KOPT-K1 (cell line): ENCODE results near the gene FGD3.
A peak's percentile ranks its signal among the peaks of the same experiment; 100 is the strongest.

Experiments
- H3K27ac ChIP-seq: fragments of 200-600 bp; sonication (generic); 2 replicates; pipeline ENCODE4 v1.5.1; 2016; ENCODE audit warnings: antibody characterized with exemption, mild to moderate bottlenecking, low read depth, low read length; ENCODE audit not compliant: poor library complexity, severe bottlenecking
- H3K36me3 ChIP-seq: fragments of 200-600 bp; sonication (generic); 2 replicates; pipeline ENCODE4 v1.5.1; 2017; ENCODE audit warnings: antibody characterized with exemption, mild to moderate bottlenecking, low read length, moderate library complexity; ENCODE audit not compliant: insufficient read depth
- H3K9me3 ChIP-seq: fragments of 200-600 bp; sonication (generic); 2 replicates; pipeline ENCODE4 v1.5.1; 2017; ENCODE audit warnings: antibody characterized with exemption, low read length, mild to moderate bottlenecking; ENCODE audit not compliant: insufficient read depth, poor library complexity, severe bottlenecking

The FGD3 gene

GRCh38 chr9:93061791-93062763 lies 114.8 kb downstream of the FGD3 start:
- Histone ChIP-seq H3K9me3 (no peaks in the 10 kb centered on the region), H3K27ac (peak overlapping the region; percentile 92), H3K36me3 (no peaks in the 10 kb centered on the region)

GRCh38 chr9:93064392-93065134 lies 117.2 kb downstream of the FGD3 start:
- Histone ChIP-seq H3K27ac (peak overlapping the region; percentile 92), H3K9me3 (no peaks in the 10 kb centered on the region), H3K36me3 (no peaks in the 10 kb centered on the region)

- H3K27ac ChIP-seq, result peak overlapping the region; percentile 92
- no peaks in the 10 kb centered on the region for H3K36me3 ChIP-seq
- no peaks in the 10 kb centered on the region for H3K9me3 ChIP-seq
Observed at GRCh38 chr9:93065135-93065720, 117.9 kb downstream of the FGD3 start.

- H3K27ac ChIP-seq, result no peak overlapping the region
- H3K9me3 ChIP-seq, result no peaks in the 10 kb centered on the region
- H3K36me3 ChIP-seq, result no peaks in the 10 kb centered on the region
Observed at GRCh38 chr9:93066978-93067603, 119.8 kb downstream of the FGD3 start.

GRCh38 chr9:93068956-93069355 lies 121.6 kb downstream of the FGD3 start:
- Histone ChIP-seq H3K27ac (no peak overlapping the region), H3K9me3 (no peaks in the 10 kb centered on the region), H3K36me3 (no peaks in the 10 kb centered on the region)

GRCh38 chr9:93071464-93071863 lies 124.1 kb downstream of the FGD3 start:
- no peak overlapping the region for H3K27ac ChIP-seq
- no peaks in the 10 kb centered on the region for H3K36me3 ChIP-seq
- H3K9me3 ChIP-seq, result no peaks in the 10 kb centered on the region

- Histone ChIP-seq H3K27ac (peak overlapping the region; percentile 32), H3K9me3 (no peaks in the 10 kb centered on the region), H3K36me3 (no peaks in the 10 kb centered on the region)
Observed at GRCh38 chr9:93072383-93072795, 125.1 kb downstream of the FGD3 start.

GRCh38 chr9:93076101-93076791 lies 128.9 kb downstream of the FGD3 start:
- Histone ChIP-seq H3K9me3 (no peaks in the 10 kb centered on the region), H3K36me3 (no peaks in the 10 kb centered on the region), H3K27ac (no peak overlapping the region)

GRCh38 chr9:93076792-93077128 lies 129.4 kb downstream of the FGD3 start:
- Histone ChIP-seq H3K36me3 (no peaks in the 10 kb centered on the region), H3K9me3 (no peaks in the 10 kb centered on the region), H3K27ac (no peak overlapping the region)

- H3K36me3 ChIP-seq, result no peaks in the 10 kb centered on the region
Observed at GRCh38 chr9:93077367-93077766, 130.0 kb downstream of the FGD3 start.

GRCh38 chr9:93077811-93078210 lies 130.5 kb downstream of the FGD3 start:
- no peaks in the 10 kb centered on the region for H3K36me3 ChIP-seq
- no peaks in the 10 kb centered on the region for H3K9me3 ChIP-seq
- H3K27ac ChIP-seq, result no peak overlapping the region

More at GRCh38 chr9:93077367-93077766, 130.0 kb downstream of the FGD3 start:
- Histone ChIP-seq H3K27ac (no peak overlapping the region), H3K9me3 (no peaks in the 10 kb centered on the region)

- Histone ChIP-seq H3K9me3 (no peaks in the 10 kb centered on the region), H3K36me3 (no peaks in the 10 kb centered on the region), H3K27ac (no peak overlapping the region)
Observed at GRCh38 chr9:93079371-93079770, 132.0 kb downstream of the FGD3 start.

- H3K36me3 ChIP-seq, result no peaks in the 10 kb centered on the region
- no peaks in the 10 kb centered on the region for H3K9me3 ChIP-seq
- H3K27ac ChIP-seq, result no peak overlapping the region
Observed at GRCh38 chr9:93080406-93080805, 133.1 kb downstream of the FGD3 start.

- Histone ChIP-seq H3K9me3 (no peaks in the 10 kb centered on the region), H3K36me3 (no peaks in the 10 kb centered on the region)
Observed at GRCh38 chr9:93081081-93081529, 133.8 kb downstream of the FGD3 start.

More at GRCh38 chr9:93081081-93081529, 133.8 kb downstream of the FGD3 start:
- no peak overlapping the region for H3K27ac ChIP-seq
